AG04450 (cell line): ENCODE results near the gene NUDT9. TPM values are rescaled to one million over a fixed set of nuclear protein-coding genes. Genes with fewer than 3 reads are reported as not detected.

Experiments
- CTCF ChIA-PET: fragments of 300-600, 350-600 bp; formaldehyde crosslinking; extraction: SDS; loops from one replicate; lab custom pipeline; 2022; ENCODE audit warnings: antibody characterized with exemption, inconsistent platforms; lab: Charles Lee
- POLR2A ChIA-PET: fragments of 350-600 bp; formaldehyde crosslinking; extraction: SDS; loops from one replicate; lab custom pipeline; 2021; ENCODE audit warnings: antibody characterized with exemption, inconsistent platforms; lab: Yijun Ruan, JAX
- DNase-seq: peaks from one replicate; pipeline ENCODE4 v3.0.0-alpha.2; 2011; ENCODE audit warnings: low read depth, low spot score
- H3K27ac ChIP-seq: one replicate; pipeline ENCODE4 v1.5.1; 2012; ENCODE audit warnings: low read depth, low read length, control low read depth
- H3K27me3 ChIP-seq: one replicate; pipeline ENCODE4 v1.6.0; 2012; ENCODE audit warnings: low read length; ENCODE audit not compliant: control insufficient read depth, insufficient read depth
- H3K4me3 ChIP-seq: 2 replicates; pipeline ENCODE4 v1.5.1; 2011; ENCODE audit warnings: mild to moderate bottlenecking, low read depth, low read length, control low read depth
- H3K9me3 ChIP-seq: 2 replicates; pipeline ENCODE4 v1.5.1; 2012; ENCODE audit warnings: low read length; ENCODE audit not compliant: control insufficient read depth, insufficient read depth
- CTCF ChIP-seq: IDR thresholded peaks from 2 replicates; pipeline ENCODE4 v1.5.1; 2011; ENCODE audit warnings: low read depth, low read length, control low read depth, inconsistent platforms
- polyA minus RNA-seq: library from RNA; depleted of rRNA, polyadenylated mRNA; stranded (reverse); fragments of >200 nt; gene quantifications from 2 replicates; pipeline ENCODE4 v1.2.3, GENCODE V29; 2011; rRNA and poly(A)+ RNA removed
- polyA plus RNA-seq: library from polyadenylated mRNA; depleted of rRNA; stranded (reverse); fragments of >200 nt; gene quantifications from 2 replicates; pipeline ENCODE4 v1.2.3, GENCODE V29; 2011; rRNA removed

NUDT9 gene
- 22.9 and 31.4 TPM in 2 replicates for polyA plus RNA-seq
- polyA minus RNA-seq = 12.6 and 16.7 TPM in 2 replicates

DNA sequence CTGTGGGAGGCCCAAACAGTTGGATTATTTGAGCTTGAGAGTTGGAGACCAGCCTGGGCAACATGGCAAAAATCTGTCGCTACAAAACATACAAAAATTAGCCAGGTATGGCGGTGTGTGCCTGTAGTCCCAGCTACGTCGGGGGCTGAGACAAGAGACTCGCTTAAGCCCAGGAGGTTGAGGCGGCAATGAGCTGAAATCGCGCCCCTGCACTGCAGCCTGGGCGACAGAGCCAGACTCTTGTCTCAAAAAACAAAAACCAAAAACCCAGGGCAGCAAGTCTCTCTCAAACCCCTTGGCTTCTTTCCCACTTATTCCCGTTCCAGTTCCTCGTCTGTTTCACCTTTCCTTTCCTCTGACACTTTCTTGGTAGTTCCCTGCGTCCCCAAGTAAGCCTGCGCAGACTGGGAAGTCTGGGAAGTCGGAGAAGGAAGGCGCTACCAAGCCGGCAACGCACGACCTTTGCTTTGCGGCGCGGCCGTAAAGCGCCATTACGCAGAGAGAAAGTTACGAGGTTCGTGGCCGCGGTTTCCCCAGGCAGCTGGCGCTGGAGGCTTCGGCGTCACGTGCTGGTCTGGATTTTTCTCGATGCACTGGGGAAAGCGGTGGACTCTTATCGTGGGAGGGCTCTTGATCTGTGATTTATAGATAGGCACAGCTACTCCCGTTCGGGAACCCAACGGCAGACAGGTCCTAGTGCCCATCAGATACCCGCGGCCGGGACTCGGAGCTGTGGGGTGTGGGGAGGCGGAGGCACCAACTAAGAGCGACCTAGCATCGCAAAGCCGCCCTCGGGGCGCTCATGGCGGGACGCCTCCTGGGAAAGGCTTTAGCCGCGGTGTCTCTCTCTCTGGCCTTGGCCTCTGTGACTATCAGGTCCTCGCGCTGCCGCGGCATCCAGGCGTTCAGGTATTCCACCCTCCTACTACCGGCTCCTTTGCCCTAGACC, at the start of gene NUDT9:
Gene NUDT9 (plus strand): TSS at position 470 of the 949 bp plus-strand sequence. CDS start 333 bp downstream, at position 803.
- peak within 1 kb of the TSS; percentile 96 for H3K27ac ChIP-seq
- CTCF ChIA-PET = interaction anchor here (0.8 to 1.3 kb wide), 2 partner anchors 32 to 43 kb away, joined by 4 read pairs; partner anchors contain the start of gene HSD17B11
- H3K4me3 ChIP-seq = peak within 1 kb of the TSS; percentile 98
- POLR2A ChIA-PET = interaction anchor here (0.7 to 1.5 kb wide), 5 partner anchors 13 to 75 kb away, joined by 3 to 27 read pairs (median 3); partner anchors contain the start of gene HSD17B11
- DNase-seq = peak; percentile 88
- no peaks in the 10 kb centered on the region; the same call in 1 of the 2 replicates for H3K9me3 ChIP-seq
- no peaks in the 10 kb centered on the region for H3K27me3 ChIP-seq
- no peak for TF ChIP-seq CTCF

DNA sequence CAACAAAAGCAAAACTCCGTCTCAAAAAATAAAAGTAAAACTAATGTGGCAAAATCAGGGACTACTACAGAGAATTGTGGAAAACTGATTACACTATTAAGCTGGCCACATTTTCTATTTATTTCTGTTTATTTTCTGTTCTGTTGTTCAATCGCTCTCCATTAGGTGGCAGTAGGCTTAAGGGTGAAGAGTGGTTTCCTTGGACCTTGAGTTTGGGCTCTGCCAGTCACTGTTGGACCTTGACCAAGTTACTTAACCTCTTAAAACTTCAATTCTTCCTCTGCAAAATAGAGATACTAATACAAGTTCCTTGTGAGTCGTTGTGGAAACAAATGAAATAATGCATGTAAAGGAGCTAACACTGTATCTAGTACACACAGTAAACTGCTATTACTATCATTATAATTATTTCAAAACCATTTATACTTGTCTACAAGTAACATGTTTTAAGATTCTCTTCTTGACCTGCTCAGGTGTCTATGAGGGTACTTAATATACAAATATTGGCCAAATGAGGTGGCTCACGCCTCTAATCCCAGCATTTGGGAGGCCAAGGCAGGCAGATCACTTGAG, 46.6 kb upstream of the NUDT9 start:
- peak overlapping the region; percentile 3 for H3K27ac ChIP-seq
- H3K4me3 ChIP-seq = no peak overlapping the region
- H3K9me3 ChIP-seq = no peaks in the 10 kb centered on the region
- TF ChIP-seq CTCF = peak; percentile 82
- CTCF ChIA-PET = interaction anchor here (0.6 to 6.5 kb wide), 29 partner anchors 8 to 1366 kb away, joined by 3 to 109 read pairs (median 4); partner anchors contain the start of gene HSD17B11
- POLR2A ChIA-PET = interaction anchor here (0.8 kb wide), 1 partner anchor 47 kb away, joined by 4 read pairs; the partner anchor contains the start of gene NUDT9
- H3K27me3 ChIP-seq = no peaks in the 10 kb centered on the region
- peak; percentile 76 for DNase-seq

DNA sequence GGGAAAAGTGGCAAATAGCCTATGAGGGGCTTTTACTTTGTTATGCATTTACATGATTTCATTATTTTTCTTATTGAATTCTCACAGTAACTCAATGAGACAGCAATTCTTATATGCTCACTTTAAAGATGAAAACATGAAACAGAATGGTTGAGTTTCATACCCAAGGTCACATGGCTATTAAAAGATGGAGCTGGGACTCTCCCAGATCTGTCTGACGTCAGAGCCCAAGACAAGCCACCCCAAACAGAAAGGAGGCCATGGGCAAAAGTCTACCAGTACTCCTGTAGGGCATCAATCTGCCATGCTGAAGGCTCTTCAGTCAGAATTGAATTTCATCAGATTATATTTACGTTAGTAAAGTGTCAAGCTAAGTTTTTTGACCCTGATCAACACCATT, 44.6 kb upstream of the NUDT9 start:
- POLR2A ChIA-PET = no interaction called here
- H3K9me3 ChIP-seq = no peaks in the 10 kb centered on the region
- DNase-seq = no peak
- no peak overlapping the region for H3K4me3 ChIP-seq
- no peaks in the 10 kb centered on the region for H3K27me3 ChIP-seq
- H3K27ac ChIP-seq = no peak overlapping the region
- CTCF ChIA-PET = interaction anchor here (0.9 to 6.5 kb wide), 4 partner anchors 10 to 89 kb away, joined by 3 to 109 read pairs (median 6); partner anchors contain the start of gene HSD17B11
- TF ChIP-seq CTCF = no peak

- POLR2A ChIA-PET = no interaction called here
- TF ChIP-seq CTCF = no peak
- DNase-seq = no peak
- CTCF ChIA-PET = interaction anchor here (1.9 to 2.4 kb wide), 2 partner anchors 9 to 83 kb away, joined by 11 to 20 read pairs; partner anchors contain the start of gene HSD17B11
- Histone ChIP-seq H3K27ac (no peak overlapping the region), H3K9me3 (no peaks in the 10 kb centered on the region; the same call in 1 of the 2 replicates), H3K27me3 (no peaks in the 10 kb centered on the region), H3K4me3 (no peak overlapping the region)
These were observed 40.3 kb upstream of the NUDT9 start for GRCh38 chr4:87382116-87382515.
